Measurements from ENCODE around the gene IGFALS.

Gene IGFALS

GRCh38 chr16:1749152-1750117 lies 44.1 kb downstream of the IGFALS start:
- H3K4me1 ChIP-seq (ENCODE audit: control insufficient read depth in 2 of 2, insufficient read depth in 1 of 2, low read depth in 1 of 2, low read length in 2 of 2), result no peaks in the 10 kb centered on the region
- no peak overlapping the region for H3K9ac ChIP-seq (ENCODE audit: low read depth, low read length, poor library complexity)
- H3K14ac ChIP-seq (ENCODE audit: low read length), result no peak overlapping the region
- H2BK5ac ChIP-seq (ENCODE audit: low read length), result no peak overlapping the region
- H3K27ac ChIP-seq (replicated peaks; ENCODE audit: low read length), result no peak overlapping the region
- no peak overlapping the region for H3K4ac ChIP-seq (ENCODE audit: low read length)
- no peak overlapping the region for H2BK12ac ChIP-seq (ENCODE audit: low read length)
- peaks cover 0 to 1% of the 10 kb centered on the region in 2 donors for H3K9me3 ChIP-seq (replicated peaks in 1 of 2; ENCODE audit: control insufficient read depth in 2 of 2, insufficient read depth in 1 of 2, low read depth in 1 of 2, low read length in 2 of 2)
- no peak overlapping the region for H3K4me2 ChIP-seq (ENCODE audit: insufficient read depth, low read length, poor library complexity, severe bottlenecking)
- no peak overlapping the region for H2AFZ ChIP-seq (ENCODE audit: low read length)
- H3K4me3 ChIP-seq (ENCODE audit: low read length in 2 of 2), result peak overlapping the region in 1 of 2 donors; percentile 3
- DNase-seq (ENCODE audit: low spot score), result no peak
- no peak overlapping the region for H4K91ac ChIP-seq (ENCODE audit: low read depth, low read length, poor library complexity)
- peak overlapping the region; percentile 5 for H3K23ac ChIP-seq (ENCODE audit: low read depth, low read length, poor library complexity)
- WGBS, 2 donors (ENCODE audit: extremely low coverage in 2 of 2, insufficient read length in 2 of 2, insufficient replicate concordance in 1 of 2), result no CpG with 5 or more reads among the region's 29 CpGs
- peaks cover 41 to 80% of the 10 kb centered on the region in 2 donors for H3K36me3 ChIP-seq (replicated peaks in 1 of 2; ENCODE audit: control insufficient read depth in 2 of 2, insufficient read depth in 2 of 2, low read length in 2 of 2)
- no peak overlapping the region for H4K8ac ChIP-seq (ENCODE audit: low read depth, low read length)
- H3K79me1 ChIP-seq (ENCODE audit: low read depth, low read length), result peaks cover 1% of the 10 kb centered on the region
- H2AK5ac ChIP-seq (ENCODE audit: low read depth, low read length), result no peak overlapping the region
- H3K27me3 ChIP-seq (ENCODE audit: control insufficient read depth in 3 of 3, insufficient read depth in 3 of 3, low read depth in 1 of 3, low read length in 3 of 3), result no peaks in the 10 kb centered on the region
- no peak overlapping the region for H3K18ac ChIP-seq (ENCODE audit: low read length)
- no peak overlapping the region for H2BK15ac ChIP-seq (ENCODE audit: low read length)
- no peak overlapping the region for H2BK120ac ChIP-seq (ENCODE audit: low read depth, low read length)

- no peak for DNase-seq (ENCODE audit: low spot score)
- no CpG with 5 or more reads among the region's 11 CpGs for WGBS, 2 donors (ENCODE audit: extremely low coverage in 2 of 2, insufficient read length in 2 of 2, insufficient replicate concordance in 1 of 2)
- peaks cover 45 to 87% of the 10 kb centered on the region in 2 donors for H3K36me3 ChIP-seq (replicated peaks in 1 of 2; ENCODE audit: control insufficient read depth in 2 of 2, insufficient read depth in 2 of 2, low read length in 2 of 2)
- H3K4ac ChIP-seq (ENCODE audit: low read length), result no peak overlapping the region
- H2BK15ac ChIP-seq (ENCODE audit: low read length), result no peak overlapping the region
- H3K18ac ChIP-seq (ENCODE audit: low read length), result no peak overlapping the region
- no peak overlapping the region for H3K9ac ChIP-seq (ENCODE audit: low read depth, low read length, poor library complexity)
- peaks cover 0 to 1% of the 10 kb centered on the region in 2 donors for H3K9me3 ChIP-seq (replicated peaks in 1 of 2; ENCODE audit: control insufficient read depth in 2 of 2, insufficient read depth in 1 of 2, low read depth in 1 of 2, low read length in 2 of 2)
- no peak overlapping the region for H3K14ac ChIP-seq (ENCODE audit: low read length)
- peaks cover 1% of the 10 kb centered on the region for H3K79me1 ChIP-seq (ENCODE audit: low read depth, low read length)
- no peak overlapping the region for H2BK12ac ChIP-seq (ENCODE audit: low read length)
- H4K91ac ChIP-seq (ENCODE audit: low read depth, low read length, poor library complexity), result no peak overlapping the region
- H3K23ac ChIP-seq (ENCODE audit: low read depth, low read length, poor library complexity), result no peak overlapping the region
- H2AFZ ChIP-seq (ENCODE audit: low read length), result no peak overlapping the region
- H3K27ac ChIP-seq (replicated peaks; ENCODE audit: low read length), result no peak overlapping the region
- H2BK5ac ChIP-seq (ENCODE audit: low read length), result no peak overlapping the region
- no peak overlapping the region for H3K4me3 ChIP-seq (ENCODE audit: low read length in 2 of 2)
- H2BK120ac ChIP-seq (ENCODE audit: low read depth, low read length), result no peak overlapping the region
- H2AK5ac ChIP-seq (ENCODE audit: low read depth, low read length), result no peak overlapping the region
- H3K4me2 ChIP-seq (ENCODE audit: insufficient read depth, low read length, poor library complexity, severe bottlenecking), result no peak overlapping the region
- H3K27me3 ChIP-seq (ENCODE audit: control insufficient read depth in 3 of 3, insufficient read depth in 3 of 3, low read depth in 1 of 3, low read length in 3 of 3), result no peaks in the 10 kb centered on the region
- H3K4me1 ChIP-seq (ENCODE audit: control insufficient read depth in 2 of 2, insufficient read depth in 1 of 2, low read depth in 1 of 2, low read length in 2 of 2), result no peaks in the 10 kb centered on the region
- H4K8ac ChIP-seq (ENCODE audit: low read depth, low read length), result no peak overlapping the region
Observed at GRCh38 chr16:1747934-1748333, 45.6 kb downstream of the IGFALS start.

- H3K14ac ChIP-seq (ENCODE audit: low read length), result no peak overlapping the region
- H2BK12ac ChIP-seq (ENCODE audit: low read length), result peak overlapping the region; percentile 41
- H2AK5ac ChIP-seq (ENCODE audit: low read depth, low read length), result no peak overlapping the region
- H3K4me2 ChIP-seq (ENCODE audit: insufficient read depth, low read length, poor library complexity, severe bottlenecking), result no peak overlapping the region
- peak overlapping the region; percentile 44 for H3K9ac ChIP-seq (ENCODE audit: low read depth, low read length, poor library complexity)
- no peak overlapping the region for H3K4me3 ChIP-seq (ENCODE audit: low read length in 2 of 2)
- peaks cover 38 to 83% of the 10 kb centered on the region in 2 donors for H3K36me3 ChIP-seq (replicated peaks in 1 of 2; ENCODE audit: control insufficient read depth in 2 of 2, insufficient read depth in 2 of 2, low read length in 2 of 2)
- H4K91ac ChIP-seq (ENCODE audit: low read depth, low read length, poor library complexity), result no peak overlapping the region
- H3K79me1 ChIP-seq (ENCODE audit: low read depth, low read length), result peaks cover 1% of the 10 kb centered on the region
- no peak overlapping the region for H3K18ac ChIP-seq (ENCODE audit: low read length)
- H3K23ac ChIP-seq (ENCODE audit: low read depth, low read length, poor library complexity), result peak overlapping the region; percentile 65
- no peaks in the 10 kb centered on the region for H3K4me1 ChIP-seq (ENCODE audit: control insufficient read depth in 2 of 2, insufficient read depth in 1 of 2, low read depth in 1 of 2, low read length in 2 of 2)
- no peaks in the 10 kb centered on the region for H3K27me3 ChIP-seq (ENCODE audit: control insufficient read depth in 3 of 3, insufficient read depth in 3 of 3, low read depth in 1 of 3, low read length in 3 of 3)
- H2BK5ac ChIP-seq (ENCODE audit: low read length), result no peak overlapping the region
- no peak for DNase-seq (ENCODE audit: low spot score)
- H3K9me3 ChIP-seq (replicated peaks in 1 of 2; ENCODE audit: control insufficient read depth in 2 of 2, insufficient read depth in 1 of 2, low read depth in 1 of 2, low read length in 2 of 2), result peaks cover 0 to 1% of the 10 kb centered on the region in 2 donors
- H2BK15ac ChIP-seq (ENCODE audit: low read length), result no peak overlapping the region
- no peak overlapping the region for H2BK120ac ChIP-seq (ENCODE audit: low read depth, low read length)
- H2AFZ ChIP-seq (ENCODE audit: low read length), result no peak overlapping the region
- no peak overlapping the region for H3K4ac ChIP-seq (ENCODE audit: low read length)
- H4K8ac ChIP-seq (ENCODE audit: low read depth, low read length), result no peak overlapping the region
- no peak overlapping the region for H3K27ac ChIP-seq (replicated peaks; ENCODE audit: low read length)
- WGBS, 2 donors (ENCODE audit: extremely low coverage in 2 of 2, insufficient read length in 2 of 2, insufficient replicate concordance in 1 of 2), result no CpG with 5 or more reads among the region's 31 CpGs
Observed at GRCh38 chr16:1746693-1747195, 46.8 kb downstream of the IGFALS start.

Data from neuronal stem cell (in vitro differentiated cells).